Activated CD4-positive, alpha-beta T cell treated with anti-CD3 and anti-CD28 coated beads for 36 hours (primary cell): ENCODE measurements around the gene ZNF425. TPM values are rescaled to one million over a fixed set of nuclear protein-coding genes. Genes with fewer than 3 reads are reported as not detected.
A peak's percentile ranks its signal among the peaks of the same experiment; 100 is the strongest.
"Not testable (repeated sequence)": the region's sequence is repeated elsewhere in the genome, so short reads cannot be mapped to it uniquely, and the experiment has no call there.

Experiments used
- ATAC-seq: fragments of 200-7000 bp; cut with Tn5 transposase; one replicate; pipeline ENCODE4 v1.10.0; 2021; ENCODE audit warnings: mild to moderate bottlenecking, moderate library complexity
- CTCF ChIA-PET: fragments of 350-600 bp; sonication (Branson Sonifier 250); formaldehyde crosslinking; loops from one replicate; lab custom pipeline; 2021; ENCODE audit warnings: antibody characterized with exemption; lab: Charles Lee
- POLR2A ChIA-PET: fragments of 350-600 bp; sonication (Branson Sonifier 250); formaldehyde crosslinking; loops from one replicate; lab custom pipeline; 2021; ENCODE audit warnings: antibody characterized with exemption, inconsistent platforms; lab: Charles Lee
- DNase-seq: peaks from one replicate; pipeline ENCODE4 v3.0.0-alpha.2; 2020
- H3K27ac Mint-ChIP-seq: one replicate; pipeline ENCODE4 v1.8.0; 2021; ENCODE audit warnings: mixed read lengths
- H3K27me3 Mint-ChIP-seq: one replicate; pipeline ENCODE4 v1.8.0; 2021; ENCODE audit warnings: mixed read lengths
- H3K36me3 Mint-ChIP-seq: one replicate; pipeline ENCODE4 v1.8.0; 2021; ENCODE audit warnings: low read depth, mixed read lengths
- H3K4me1 Mint-ChIP-seq: one replicate; pipeline ENCODE4 v1.8.0; 2021; ENCODE audit warnings: mixed read lengths
- H3K4me3 Mint-ChIP-seq: one replicate; pipeline ENCODE4 v1.8.0; 2021; ENCODE audit warnings: mild to moderate bottlenecking, moderate library complexity, mixed read lengths
- H3K9me3 Mint-ChIP-seq: one replicate; pipeline ENCODE4 v1.8.0; 2021; ENCODE audit warnings: low read depth, mixed read lengths
- intact Hi-C, 2 experiments: fragments of 100-400 bp; cut with DNase I in 1 of 2; cut with micrococcal nuclease in 1 of 2; formaldehyde crosslinking; loops; one replicate each; pipeline versions ENCODE4 v1.14.2 to v1.15.1; 2022 to 2024; cut with DNase I, micrococcal nuclease
- total RNA-seq, 2 experiments: library from RNA; stranded (reverse); gene quantifications; one replicate each; pipeline ENCODE4 v1.2.3, GENCODE V29; 2021

The ZNF425 gene
- total RNA-seq, 2 experiments from 2014 or later, result 0.43 to 0.95 TPM

DNA sequence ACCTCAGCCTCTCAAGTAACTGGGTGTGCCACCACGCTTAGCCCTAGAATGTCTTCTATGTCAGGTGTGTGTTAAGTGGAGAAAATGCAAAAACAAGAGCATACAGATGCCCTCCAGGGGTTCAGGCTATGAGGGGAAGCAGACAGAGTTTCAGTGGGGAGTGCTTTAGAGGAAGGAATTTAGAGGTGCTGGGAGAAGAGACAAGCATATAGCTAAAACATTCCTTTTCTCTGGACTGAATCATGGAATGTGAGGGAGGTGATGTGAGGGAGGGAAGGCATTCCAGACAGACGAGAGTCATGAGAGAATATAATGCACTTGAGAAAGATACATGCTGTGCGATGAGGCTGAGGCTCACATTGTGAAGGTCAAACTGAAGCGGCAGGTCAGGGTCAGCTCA is 29.0 kb downstream of the ZNF425 start:
- H3K27me3 Mint-ChIP-seq, result no peaks in the 10 kb centered on the region
- ChIA-PET POLR2A (no interaction called here), CTCF (interaction anchor here (0.6 to 1.3 kb wide), 2 partner anchors 12 to 35 kb away, joined by 3 to 8 read pairs; no protein-coding TSS in a partner anchor)
- H3K4me3 Mint-ChIP-seq, result no peak overlapping the region
- H3K27ac Mint-ChIP-seq, result no peak overlapping the region
- ATAC-seq (no peak), DNase-seq (no peak)
- intact Hi-C loops, result no loop called here
- H3K36me3 Mint-ChIP-seq, result no peaks in the 10 kb centered on the region
- H3K9me3 Mint-ChIP-seq, result no peaks in the 10 kb centered on the region
- peaks cover 2% of the 10 kb centered on the region for H3K4me1 Mint-ChIP-seq

DNA sequence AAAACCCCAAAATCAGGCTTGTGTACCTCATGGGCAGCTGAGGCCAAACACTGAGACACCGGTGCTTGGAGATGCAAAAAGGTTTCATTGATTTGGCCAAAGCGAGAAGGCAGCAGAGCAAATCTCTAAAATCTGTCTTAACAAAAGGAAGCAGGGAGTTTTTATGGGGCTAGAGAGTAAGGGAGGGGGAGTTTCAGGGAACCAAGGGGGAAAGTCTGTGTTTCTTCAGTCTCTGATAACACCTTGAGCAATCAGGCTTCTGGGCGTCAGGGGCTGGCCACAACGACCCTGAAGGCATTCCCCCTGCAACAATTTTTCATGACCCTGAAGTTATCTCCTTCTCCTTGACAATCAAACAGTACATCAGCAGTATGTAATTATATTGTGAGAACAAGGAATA is 32.9 kb downstream of the ZNF425 start:
- Mint-ChIP-seq H3K27me3 (no peaks in the 10 kb centered on the region), H3K27ac (no peak overlapping the region), H3K4me3 (no peak overlapping the region), H3K36me3 (no peaks in the 10 kb centered on the region), H3K9me3 (no peaks in the 10 kb centered on the region), H3K4me1 (peaks cover 14% of the 10 kb centered on the region)
- CTCF ChIA-PET, result interaction anchor here (0.7 to 1.0 kb wide), 2 partner anchors 21 to 88 kb away, joined by 3 read pairs; no protein-coding TSS in a partner anchor
- POLR2A ChIA-PET, result interaction anchor here (0.9 kb wide), 1 partner anchor 54 kb away, joined by 3 read pairs; the partner anchor contains the start of gene ZNF398
- no peak for ATAC-seq
- no peak for DNase-seq
- intact Hi-C loops, result loop anchor here in 1 of 2 experiments (5.0 kb wide), 2 partner anchors 106 to 529 kb away; no protein-coding TSS in a partner anchor

DNA sequence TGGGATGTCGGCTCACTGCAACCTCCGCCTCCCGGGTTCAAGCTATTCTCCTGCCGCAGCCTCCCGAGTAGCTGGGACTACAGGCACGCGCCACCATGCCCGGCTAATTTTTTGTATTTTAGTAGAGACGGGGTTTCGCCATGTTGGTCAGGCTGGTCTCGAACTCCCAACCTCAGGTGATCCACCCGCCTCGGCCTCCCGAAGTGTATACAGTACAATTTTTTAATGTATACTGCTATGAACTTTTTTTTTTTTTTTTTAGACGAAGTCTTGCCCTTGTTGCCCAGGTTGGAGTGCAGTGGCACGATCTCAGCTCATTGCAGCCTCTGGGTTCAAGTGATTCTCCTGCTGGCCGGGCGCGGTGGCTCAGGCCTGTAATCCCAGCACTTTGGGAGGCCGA is 33.9 kb downstream of the ZNF425 start:
- DNase-seq, H3K27ac Mint-ChIP-seq, H3K9me3 Mint-ChIP-seq, H3K36me3 Mint-ChIP-seq, ATAC-seq, H3K27me3 Mint-ChIP-seq, POLR2A ChIA-PET: not testable (repeated sequence)
- intact Hi-C loops, result loop anchor here in 1 of 2 experiments (5.0 kb wide), 2 partner anchors 105 to 530 kb away; no protein-coding TSS in a partner anchor
- Mint-ChIP-seq H3K4me1 (peaks cover 19% of the 10 kb centered on the region), H3K4me3 (peak overlapping the region; percentile 89)
- CTCF ChIA-PET, result interaction anchor here (1.2 kb wide), 2 partner anchors 27 to 33 kb away, joined by 3 to 5 read pairs; no protein-coding TSS in a partner anchor

DNA sequence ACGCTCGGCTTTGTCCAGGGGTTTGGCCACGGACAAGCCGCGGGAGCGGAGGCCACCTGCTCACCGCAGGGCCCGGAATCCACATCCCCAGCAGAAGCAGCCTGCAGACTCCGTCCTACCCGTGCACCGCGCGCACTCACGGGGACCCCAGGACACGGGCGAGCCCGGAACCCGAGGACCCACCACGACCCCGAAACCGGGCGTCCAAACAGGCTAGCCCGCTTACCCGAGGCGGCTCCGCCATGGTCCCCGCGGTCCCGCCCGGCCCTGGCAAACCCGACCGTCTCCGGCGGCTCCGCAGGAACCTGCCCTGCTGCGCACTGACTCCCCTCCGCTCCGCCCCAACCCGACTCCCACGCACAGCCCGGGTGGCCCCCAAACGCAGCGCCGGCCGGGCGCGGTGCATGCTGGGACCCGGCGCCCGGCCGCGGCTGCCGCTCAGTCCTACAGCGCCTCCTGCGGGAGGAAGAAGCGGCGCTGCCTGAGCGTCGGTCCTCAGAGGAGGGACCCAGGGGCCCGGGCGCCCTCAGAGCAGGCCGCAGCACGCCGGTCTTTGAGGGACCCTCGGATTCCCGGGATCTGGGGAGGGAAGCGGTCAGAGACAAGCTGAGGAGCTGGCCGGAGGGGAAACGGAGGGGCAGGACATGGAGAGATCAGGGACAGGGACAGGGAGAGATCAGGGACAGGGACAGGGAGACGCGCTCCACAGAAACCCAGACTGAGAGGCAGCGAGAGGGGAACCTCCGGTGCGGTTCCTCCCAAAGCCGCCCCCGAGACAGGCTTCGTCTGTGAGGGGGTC is 35.5 kb downstream of the ZNF425 start, which contains the start of gene ZNF786:
Gene ZNF786, minus strand, starts transcription at position 322 of the 799 bp plus-strand sequence. Its CDS starts 78 bp downstream, at position 244.
- ChIA-PET POLR2A (no interaction called here), CTCF (interaction anchor here (0.7 to 1.0 kb wide), 3 partner anchors 36 to 96 kb away, joined by 3 read pairs; no protein-coding TSS in a partner anchor)
- DNase-seq (peak; percentile 97), ATAC-seq (peak; percentile 87)
- Mint-ChIP-seq H3K4me1 (peaks cover 19% of the 10 kb centered on the region), H3K36me3 (peaks cover 8% of the 10 kb centered on the region), H3K27ac (peak within 1 kb of the TSS; percentile 100), H3K4me3 (peak within 1 kb of the TSS; percentile 89), H3K9me3 (no peaks in the 10 kb centered on the region), H3K27me3 (no peaks in the 10 kb centered on the region)
- intact Hi-C loops, result loop anchor here (1.0 to 5.0 kb wide), 19 partner anchors 18 to 532 kb away; partner anchors contain the start of genes ZNF398 (in 2 of the 2), ZNF425 (in 2 of the 2), CUL1 (in 1 of the 2) and EZH2 (in 1 of the 2)

DNA sequence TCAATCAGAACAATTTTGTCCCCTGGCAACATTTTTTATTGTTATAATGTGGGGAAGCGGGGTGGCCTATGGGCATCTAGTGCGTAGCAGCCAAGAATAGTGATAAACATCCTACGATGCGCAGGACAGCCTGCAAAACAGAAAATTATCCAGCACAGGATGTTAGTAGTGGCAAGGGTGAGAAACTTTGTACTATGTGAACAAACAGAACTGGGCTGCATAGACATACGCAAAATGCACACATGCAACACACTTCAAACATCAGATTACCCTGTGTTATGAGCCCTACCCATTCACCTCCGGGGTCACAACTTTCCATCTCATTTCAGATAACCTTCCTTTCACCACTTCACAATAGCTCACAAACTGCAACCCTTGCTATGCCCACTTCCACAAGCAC is 38.7 kb downstream of the ZNF425 start:
- H3K9me3 Mint-ChIP-seq, result peaks cover 10% of the 10 kb centered on the region
- ATAC-seq (no peak), DNase-seq (no peak)
- H3K27ac Mint-ChIP-seq, result no peak overlapping the region
- H3K36me3 Mint-ChIP-seq, result peaks cover 23% of the 10 kb centered on the region
- CTCF ChIA-PET, result interaction anchor here (0.9 kb wide), 1 partner anchor 21 kb away, joined by 3 read pairs; no protein-coding TSS in a partner anchor
- H3K4me3 Mint-ChIP-seq, result no peak overlapping the region
- POLR2A ChIA-PET, result interaction anchor here (0.6 kb wide), 1 partner anchor 60 kb away, joined by 6 read pairs; the partner anchor contains the start of gene ZNF398
- peaks cover 17% of the 10 kb centered on the region for H3K4me1 Mint-ChIP-seq
- intact Hi-C loops, result no loop called here
- H3K27me3 Mint-ChIP-seq, result no peaks in the 10 kb centered on the region

DNA sequence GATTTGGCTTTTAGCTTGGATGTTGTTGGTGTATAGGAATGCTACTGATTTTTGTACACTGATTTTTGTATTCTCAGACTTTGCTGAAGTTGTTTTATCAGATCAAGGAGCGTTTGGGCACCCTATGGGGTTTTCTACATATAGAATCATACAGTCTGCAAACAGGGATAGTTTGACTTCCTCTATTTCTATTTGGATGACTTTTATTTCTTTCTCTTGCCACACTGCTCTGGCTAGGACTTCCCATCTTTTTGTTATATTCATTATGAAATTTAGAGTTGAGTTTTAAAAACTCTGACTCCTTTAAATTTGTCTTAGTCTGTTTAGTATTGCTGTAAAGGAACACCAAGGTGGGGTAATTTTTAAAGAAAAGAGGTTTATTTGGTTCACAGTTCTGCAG is 40.3 kb downstream of the ZNF425 start:
- Mint-ChIP-seq H3K27me3 (no peaks in the 10 kb centered on the region), H3K9me3 (peaks cover 10% of the 10 kb centered on the region), H3K36me3 (peaks cover 23% of the 10 kb centered on the region), H3K27ac (no peak overlapping the region), H3K4me3 (no peak overlapping the region), H3K4me1 (peaks cover 16% of the 10 kb centered on the region)
- CTCF ChIA-PET, result interaction anchor here (2.5 kb wide), 1 partner anchor 20 kb away, joined by 9 read pairs; no protein-coding TSS in a partner anchor
- ATAC-seq (no peak), DNase-seq (no peak)
- intact Hi-C loops, result no loop called here
- POLR2A ChIA-PET, result no interaction called here

DNA sequence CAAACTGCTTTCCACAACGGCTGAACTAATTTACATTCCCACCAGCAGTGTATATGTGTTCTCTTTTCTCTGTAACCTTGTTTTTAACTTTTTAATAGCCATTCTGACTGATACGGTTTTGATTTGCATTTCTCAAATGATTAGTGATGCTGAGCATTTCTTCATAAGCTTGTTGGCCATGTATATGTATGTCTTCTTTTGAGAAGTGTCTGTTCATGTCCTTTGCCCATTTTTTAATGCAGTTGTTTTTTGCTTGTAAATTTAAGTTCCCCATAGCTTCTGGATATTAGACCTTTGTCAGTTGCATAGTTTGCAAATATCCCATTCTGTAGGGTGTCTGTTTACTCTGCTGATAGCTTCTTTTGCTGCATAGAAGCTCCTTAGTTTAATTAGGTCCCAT is 41.7 kb downstream of the ZNF425 start:
- peaks cover 10% of the 10 kb centered on the region for H3K9me3 Mint-ChIP-seq
- ChIA-PET POLR2A (no interaction called here), CTCF (interaction anchor here (0.7 to 2.5 kb wide), 3 partner anchors 11 to 59 kb away, joined by 3 to 9 read pairs (median 5); no protein-coding TSS in a partner anchor)
- intact Hi-C loops, result no loop called here
- no peak overlapping the region for H3K4me3 Mint-ChIP-seq
- peaks cover 12% of the 10 kb centered on the region for H3K4me1 Mint-ChIP-seq
- no peak for DNase-seq
- ATAC-seq, result no peak
- peaks cover 27% of the 10 kb centered on the region for H3K36me3 Mint-ChIP-seq
- H3K27ac Mint-ChIP-seq, result no peak overlapping the region
- H3K27me3 Mint-ChIP-seq, result no peaks in the 10 kb centered on the region

DNA sequence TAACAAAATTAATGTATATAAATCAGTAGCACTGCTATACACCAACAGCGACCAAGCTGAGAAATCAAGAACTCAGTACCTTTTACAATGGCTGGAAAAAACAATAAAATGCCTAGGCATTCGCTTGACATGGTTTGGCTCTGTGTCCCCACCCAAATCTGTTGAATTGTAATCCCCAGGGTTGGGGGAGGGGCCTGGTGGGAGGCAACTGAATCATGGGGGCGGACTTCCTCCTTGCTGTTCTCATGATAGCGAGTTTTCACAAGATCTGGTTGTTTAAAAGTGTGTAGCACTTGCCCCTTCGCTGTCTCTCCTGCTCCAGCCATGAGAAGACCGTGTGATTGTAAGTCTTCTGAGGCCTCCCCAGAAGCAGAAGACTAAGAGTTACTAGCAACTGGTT is 44.2 kb downstream of the ZNF425 start:
- Mint-ChIP-seq H3K36me3 (peaks cover 29% of the 10 kb centered on the region), H3K4me3 (no peak overlapping the region), H3K27ac (no peak overlapping the region), H3K27me3 (no peaks in the 10 kb centered on the region), H3K9me3 (peaks cover 10% of the 10 kb centered on the region), H3K4me1 (peaks cover 2% of the 10 kb centered on the region)
- intact Hi-C loops, result no loop called here
- DNase-seq (no peak), ATAC-seq (no peak)
- ChIA-PET CTCF (no interaction called here), POLR2A (no interaction called here)

DNA sequence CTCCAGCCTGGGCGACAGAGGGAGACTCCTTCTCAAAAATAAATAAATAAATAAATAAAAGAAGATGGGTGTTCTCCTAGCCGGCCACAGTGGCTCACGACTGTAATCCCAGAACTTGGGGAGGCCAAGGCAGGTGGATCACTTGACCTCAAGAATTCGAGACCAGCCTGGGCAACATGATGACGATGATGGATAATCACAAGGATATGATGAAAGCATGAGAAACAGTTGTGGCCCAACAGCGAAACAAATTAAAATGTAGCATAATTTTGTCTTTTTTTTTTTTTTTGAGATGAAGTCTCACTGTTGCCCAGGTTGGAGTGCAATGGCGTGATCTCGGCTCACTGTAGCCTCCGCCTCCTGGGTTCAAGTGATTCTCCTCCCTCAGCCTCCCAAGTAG is 48.5 kb downstream of the ZNF425 start:
- no peak overlapping the region for H3K27ac Mint-ChIP-seq
- ATAC-seq (no peak), DNase-seq (no peak)
- CTCF ChIA-PET, result interaction anchor here (1.6 kb wide), 1 partner anchor 12 kb away, joined by 4 read pairs; no protein-coding TSS in a partner anchor
- H3K4me3 Mint-ChIP-seq, result no peak overlapping the region
- POLR2A ChIA-PET, result no interaction called here
- H3K4me1 Mint-ChIP-seq, result peaks cover 11% of the 10 kb centered on the region
- intact Hi-C loops, result no loop called here
- H3K36me3 Mint-ChIP-seq, result peaks cover 27% of the 10 kb centered on the region
- no peaks in the 10 kb centered on the region for H3K9me3 Mint-ChIP-seq
- H3K27me3 Mint-ChIP-seq, result no peaks in the 10 kb centered on the region

DNA sequence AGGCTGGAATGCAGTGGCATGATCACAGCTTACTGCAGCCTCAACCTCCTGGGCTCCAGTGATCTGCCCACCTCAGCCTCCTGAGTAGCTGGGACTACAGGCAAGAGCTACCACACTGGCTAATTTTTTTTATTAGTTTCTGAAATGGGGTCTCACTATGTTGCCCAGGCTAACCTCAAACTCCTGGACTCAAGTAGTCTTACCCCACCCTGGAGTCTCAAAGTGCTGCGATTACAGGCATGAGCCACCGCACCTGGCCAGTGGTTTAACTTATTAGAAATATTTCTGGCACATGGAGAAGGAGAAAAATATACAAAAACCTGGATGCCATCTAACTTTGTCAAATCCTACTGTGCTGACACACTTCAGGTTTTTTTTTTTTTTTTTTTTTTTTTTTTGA is 50.8 kb downstream of the ZNF425 start:
- Mint-ChIP-seq H3K4me1 (peaks cover 9% of the 10 kb centered on the region), H3K9me3 (no peaks in the 10 kb centered on the region), H3K4me3 (no peak overlapping the region), H3K27ac (no peak overlapping the region), H3K36me3 (peaks cover 35% of the 10 kb centered on the region), H3K27me3 (no peaks in the 10 kb centered on the region)
- intact Hi-C loops, result no loop called here
- POLR2A ChIA-PET, result no interaction called here
- ATAC-seq (no peak), DNase-seq (no peak)
- CTCF ChIA-PET, result interaction anchor here (1.6 kb wide), 1 partner anchor 10 kb away, joined by 14 read pairs; no protein-coding TSS in a partner anchor

DNA sequence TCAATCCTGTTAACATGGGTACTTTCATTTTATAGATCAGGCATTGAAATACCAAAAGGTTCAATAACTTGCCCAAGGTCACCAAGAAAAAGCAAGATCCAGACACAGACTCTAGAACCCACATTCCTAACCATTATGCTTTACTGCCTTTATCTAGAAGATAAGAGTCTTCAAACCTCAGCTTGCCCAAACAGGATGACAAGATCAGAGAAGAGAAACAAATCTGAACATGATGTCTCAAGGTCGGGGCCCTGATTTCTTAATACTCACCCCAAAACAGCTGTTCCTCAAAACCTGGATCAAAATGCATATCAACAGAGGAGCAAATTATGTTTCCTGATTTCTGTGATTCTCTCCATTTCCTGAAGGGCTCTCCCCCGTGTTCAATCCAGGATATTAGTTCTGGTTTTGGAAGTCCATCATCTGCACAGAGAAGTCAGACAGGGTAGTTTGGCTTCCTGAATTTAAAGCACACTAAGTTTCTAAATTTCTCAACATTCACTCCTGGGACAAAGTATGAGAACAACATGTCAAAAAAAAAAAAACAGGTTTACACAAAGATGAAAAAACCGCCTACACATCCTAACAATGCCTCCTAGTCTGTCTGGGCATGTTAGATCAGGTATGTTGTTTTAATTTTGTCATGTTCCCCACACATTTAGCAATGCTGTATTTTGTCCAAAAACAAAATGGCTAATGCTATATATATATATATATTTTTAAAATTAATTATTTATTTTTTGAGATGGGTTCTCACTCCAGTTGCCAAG is 51.8 kb downstream of the ZNF425 start:
- intact Hi-C loops, result no loop called here
- peak overlapping the region; percentile 67 for H3K27ac Mint-ChIP-seq
- CTCF ChIA-PET, result interaction anchor here (1.6 kb wide), 1 partner anchor 9 kb away, joined by 14 read pairs; no protein-coding TSS in a partner anchor

More for the DNA sequence above, 51.8 kb downstream of the ZNF425 start:
- ATAC-seq (no peak), DNase-seq (no peak)
- no peaks in the 10 kb centered on the region for H3K27me3 Mint-ChIP-seq
- POLR2A ChIA-PET, result no interaction called here
- peaks cover 35% of the 10 kb centered on the region for H3K36me3 Mint-ChIP-seq
- H3K4me3 Mint-ChIP-seq, result no peak overlapping the region
- no peaks in the 10 kb centered on the region for H3K9me3 Mint-ChIP-seq
- peaks cover 9% of the 10 kb centered on the region for H3K4me1 Mint-ChIP-seq
